Astrocyte of the cerebellum (primary cell): ENCODE measurements around the gene RNF169.

Experiments used
- DNase-seq: peaks from one replicate; pipeline ENCODE4 v3.0.0-alpha.2; 2011; ENCODE audit warnings: low read depth
- H3K4me3 ChIP-seq: 2 replicates; pipeline ENCODE4 v1.5.1; 2011; ENCODE audit warnings: mild to moderate bottlenecking, low read depth, low read length, moderate library complexity
- CTCF ChIP-seq: IDR thresholded peaks from 2 replicates; pipeline ENCODE4 v1.5.1; 2012; ENCODE audit warnings: low read length, low read depth, moderate library complexity, mild to moderate bottlenecking; ENCODE audit errors: missing control alignments
- in situ Hi-C: cut with HindIII; loops from 2 replicates; pipeline ENCODE4 v1.10.0; 2017; ENCODE audit warnings: low sequenced_read_pairs

RNF169 gene

GRCh38 chr11:74784726-74785125, 36.1 kb downstream of the RNF169 start:
- no peak overlapping the region for H3K4me3 ChIP-seq
- TF ChIP-seq CTCF = no peak
- in situ Hi-C loops = no loop called here
- DNase-seq = no peak

- no peak overlapping the region for H3K4me3 ChIP-seq
- in situ Hi-C loops = no loop called here
- no peak for DNase-seq
- TF ChIP-seq CTCF = no peak
Measured at GRCh38 chr11:74786574-74786973, 37.9 kb downstream of the RNF169 start.

GRCh38 chr11:74791333-74792100, 42.9 kb downstream of the RNF169 start:
- DNase-seq = no peak
- in situ Hi-C loops = no loop called here
- no peak for TF ChIP-seq CTCF
- H3K4me3 ChIP-seq = no peak overlapping the region

GRCh38 chr11:74806267-74806666, 57.6 kb downstream of the RNF169 start:
- in situ Hi-C loops = no loop called here
- no peak overlapping the region for H3K4me3 ChIP-seq
- TF ChIP-seq CTCF = no peak
- no peak for DNase-seq

GRCh38 chr11:74809801-74810200, 61.2 kb downstream of the RNF169 start:
- in situ Hi-C loops = no loop called here
- TF ChIP-seq CTCF = no peak
- no peak overlapping the region for H3K4me3 ChIP-seq
- no peak for DNase-seq

GRCh38 chr11:74815966-74816365, 67.3 kb downstream of the RNF169 start:
- in situ Hi-C loops = no loop called here
- no peak overlapping the region for H3K4me3 ChIP-seq
- no peak for DNase-seq
- TF ChIP-seq CTCF = no peak

- no peak overlapping the region for H3K4me3 ChIP-seq
- no peak for DNase-seq
- TF ChIP-seq CTCF = no peak
- in situ Hi-C loops = no loop called here
Measured at GRCh38 chr11:74816664-74817063, 68.0 kb downstream of the RNF169 start.
